Astrocyte (in vitro differentiated cells and primary cell): Measurements from ENCODE around the gene GP9. TPM values are rescaled to one million over a fixed set of nuclear protein-coding genes. Genes with fewer than 3 reads are reported as not detected.

Source experiments
- DNase-seq: peaks from one replicate; pipeline ENCODE4 v3.0.0-alpha.2; 2010; ENCODE audit warnings: low read depth
- FAIRE-seq: peaks from 2 replicates; lab custom pipeline; 2011; peaks lifted over from hg19 to GRCh38; lab: Jason Lieb, UNC
- H2AFZ ChIP-seq: 2 replicates; pipeline ENCODE4 v1.6.0; 2012; ENCODE audit warnings: low read depth, low read length, inconsistent platforms
- H3K27ac ChIP-seq: 2 replicates; pipeline ENCODE4 v1.5.1; 2011; ENCODE audit warnings: low read depth, low read length, inconsistent platforms
- H3K27me3 ChIP-seq: 2 replicates; pipeline ENCODE4 v1.6.0; 2011; ENCODE audit warnings: low read length, inconsistent platforms; ENCODE audit not compliant: insufficient read depth
- H3K36me3 ChIP-seq: 2 replicates; pipeline ENCODE4 v1.5.1; 2011; ENCODE audit warnings: low read length, inconsistent platforms; ENCODE audit not compliant: insufficient read depth
- H3K4me1 ChIP-seq: 2 replicates; pipeline ENCODE4 v1.5.1; 2011; ENCODE audit warnings: low read length, inconsistent platforms; ENCODE audit not compliant: insufficient read depth
- H3K4me2 ChIP-seq: 2 replicates; pipeline ENCODE4 v1.6.0; 2012; ENCODE audit warnings: low read length, inconsistent platforms
- H3K4me3 ChIP-seq: 2 replicates; pipeline ENCODE4 v1.5.1; 2011; ENCODE audit warnings: low read depth, mild to moderate bottlenecking, low read length, inconsistent platforms; ENCODE audit not compliant: insufficient read depth
- H3K79me2 ChIP-seq: 2 replicates; pipeline ENCODE4 v1.6.0; 2012; ENCODE audit warnings: mild to moderate bottlenecking, low read length, inconsistent platforms; ENCODE audit not compliant: insufficient read depth
- H3K9ac ChIP-seq: 2 replicates; pipeline ENCODE4 v1.6.0; 2012; ENCODE audit warnings: mild to moderate bottlenecking, low read length, inconsistent platforms
- H3K9me3 ChIP-seq: 2 replicates; pipeline ENCODE4 v1.5.1; 2012; ENCODE audit warnings: low read depth, mild to moderate bottlenecking, low read length, inconsistent platforms; ENCODE audit not compliant: insufficient read depth
- H4K20me1 ChIP-seq: 2 replicates; pipeline ENCODE4 v1.6.0; 2012; ENCODE audit warnings: low read length, inconsistent platforms; ENCODE audit not compliant: insufficient read depth
- H3K27ac Mint-ChIP-seq: one replicate; pipeline ENCODE4 v1.8.0; 2021; ENCODE audit warnings: mild to moderate bottlenecking, mixed read lengths; ENCODE audit not compliant: unreplicated experiment
- H3K27me3 Mint-ChIP-seq: one replicate; pipeline ENCODE4 v1.8.0; 2021; ENCODE audit warnings: low read depth, mixed read lengths; ENCODE audit not compliant: unreplicated experiment
- H3K36me3 Mint-ChIP-seq: one replicate; pipeline ENCODE4 v1.8.0; 2021; ENCODE audit warnings: low read depth, mixed read lengths; ENCODE audit not compliant: unreplicated experiment
- H3K4me1 Mint-ChIP-seq: one replicate; pipeline ENCODE4 v1.8.0; 2021; ENCODE audit warnings: low read depth, mixed read lengths; ENCODE audit not compliant: unreplicated experiment
- H3K4me3 Mint-ChIP-seq: one replicate; pipeline ENCODE4 v1.8.0; 2021; ENCODE audit warnings: mild to moderate bottlenecking, moderate library complexity, mixed read lengths; ENCODE audit not compliant: unreplicated experiment
- H3K9me3 Mint-ChIP-seq: one replicate; pipeline ENCODE4 v1.8.0; 2021; ENCODE audit warnings: mild to moderate bottlenecking, mixed read lengths; ENCODE audit not compliant: unreplicated experiment
- CTCF ChIP-seq: IDR thresholded peaks from 2 replicates; pipeline ENCODE4 v1.5.1; 2011; ENCODE audit warnings: low read depth, mild to moderate bottlenecking, inconsistent platforms, low read length, moderate library complexity; ENCODE audit not compliant: insufficient read depth
- EZH2 ChIP-seq: IDR thresholded peaks from 2 replicates; pipeline ENCODE4 v1.6.1; 2012; ENCODE audit warnings: mild to moderate bottlenecking, low read length, inconsistent platforms; ENCODE audit not compliant: insufficient read depth
- total RNA-seq: library from RNA; stranded (reverse); gene quantifications from 2 replicates; pipeline ENCODE4 v1.2.1, GENCODE V29; 2021

GP9 gene
- total RNA-seq, 1 donor from 2014 or later = not detected

- H3K4me1 ChIP-seq = no peaks in the 10 kb centered on the region
- no peak overlapping the region for H2AFZ ChIP-seq
- H3K27ac Mint-ChIP-seq = no peak overlapping the region
- H3K9ac ChIP-seq = no peak overlapping the region
- H3K79me2 ChIP-seq = no peaks in the 10 kb centered on the region
- FAIRE-seq = no peak
- peaks cover 14% of the 10 kb centered on the region for H3K27me3 Mint-ChIP-seq
- no peaks in the 10 kb centered on the region for H3K36me3 ChIP-seq
- H3K4me2 ChIP-seq = no peak overlapping the region
- H3K4me1 Mint-ChIP-seq = peaks cover 6% of the 10 kb centered on the region
- peaks cover 12% of the 10 kb centered on the region for H3K9me3 Mint-ChIP-seq
- H3K4me3 Mint-ChIP-seq = no peak overlapping the region
- H3K27ac ChIP-seq = no peak overlapping the region
- H4K20me1 ChIP-seq = no peaks in the 10 kb centered on the region
- no peaks in the 10 kb centered on the region for H3K36me3 Mint-ChIP-seq
- no peak for TF ChIP-seq CTCF
- no peak for TF ChIP-seq EZH2
- no peak for DNase-seq
- no peak overlapping the region for H3K4me3 ChIP-seq
- H3K9me3 ChIP-seq = no peaks in the 10 kb centered on the region
- peaks cover 18% of the 10 kb centered on the region for H3K27me3 ChIP-seq
These were observed 8.7 kb upstream of the GP9 start for GRCh38 chr3:129051871-129052340.

- H3K27me3 ChIP-seq = peaks cover 18% of the 10 kb centered on the region
- no peak overlapping the region for H3K27ac ChIP-seq
- Mint-ChIP-seq H3K4me3 (no peak overlapping the region), H3K36me3 (no peaks in the 10 kb centered on the region), H3K4me1 (peaks cover 6% of the 10 kb centered on the region), H3K27ac (no peak overlapping the region), H3K9me3 (peaks cover 9% of the 10 kb centered on the region), H3K27me3 (peaks cover 14% of the 10 kb centered on the region)
- H3K36me3 ChIP-seq = no peaks in the 10 kb centered on the region
- no peaks in the 10 kb centered on the region for H3K9me3 ChIP-seq
- no peak for TF ChIP-seq EZH2
- H2AFZ ChIP-seq = no peak overlapping the region
- no peaks in the 10 kb centered on the region for H3K4me1 ChIP-seq
- FAIRE-seq (no peak), DNase-seq (no peak)
- H3K79me2 ChIP-seq = no peaks in the 10 kb centered on the region
- H4K20me1 ChIP-seq = no peaks in the 10 kb centered on the region
- H3K4me2 ChIP-seq = no peak overlapping the region
- no peak overlapping the region for H3K4me3 ChIP-seq
- H3K9ac ChIP-seq = no peak overlapping the region
These were observed 7.9 kb upstream of the GP9 start for GRCh38 chr3:129052675-129053074.

- H3K9me3 ChIP-seq = no peaks in the 10 kb centered on the region
- no peaks in the 10 kb centered on the region for H3K36me3 ChIP-seq
- FAIRE-seq (no peak), DNase-seq (no peak)
- TF ChIP-seq CTCF (no peak), EZH2 (no peak)
- H3K79me2 ChIP-seq = no peaks in the 10 kb centered on the region
- no peaks in the 10 kb centered on the region for H3K4me1 ChIP-seq
- H3K27ac ChIP-seq = no peak overlapping the region
- H3K9ac ChIP-seq = no peak overlapping the region
- peaks cover 6% of the 10 kb centered on the region for H3K4me1 Mint-ChIP-seq
- H3K9me3 Mint-ChIP-seq = peaks cover 2% of the 10 kb centered on the region
- no peak overlapping the region for H2AFZ ChIP-seq
- H3K4me3 ChIP-seq = no peak overlapping the region
- no peak overlapping the region for H3K4me3 Mint-ChIP-seq
- H3K27me3 Mint-ChIP-seq = peaks cover 18% of the 10 kb centered on the region
- peaks cover 18% of the 10 kb centered on the region for H3K27me3 ChIP-seq
- H3K36me3 Mint-ChIP-seq = no peaks in the 10 kb centered on the region
- H4K20me1 ChIP-seq = no peaks in the 10 kb centered on the region
- no peak overlapping the region for H3K27ac Mint-ChIP-seq
- H3K4me2 ChIP-seq = no peak overlapping the region
These were observed 5.9 kb upstream of the GP9 start for GRCh38 chr3:129054605-129055104.
